HG02938 (cell line): ENCODE measurements around the gene LRRC43.
"Not testable (repeated sequence)": the region's sequence is repeated elsewhere in the genome, so short reads cannot be mapped to it uniquely, and the experiment has no call there.

ENCODE experiments used
- ATAC-seq: cut with Tn5 transposase; IDR thresholded peaks from one replicate; pipeline ENCODE4 v1.9.1; 2021; ENCODE audit warnings: mild to moderate bottlenecking, moderate library complexity; ENCODE audit not compliant: unreplicated experiment

The LRRC43 gene

GRCh38 chr12:122155705-122156104, 27.2 kb upstream of the LRRC43 start:
- ATAC-seq = no peak

GRCh38 chr12:122158700-122159285, 24.1 kb upstream of the LRRC43 start:
- no peak for ATAC-seq

- no peak for ATAC-seq
These were observed 23.0 kb upstream of the LRRC43 start for GRCh38 chr12:122159882-122160281.

GRCh38 chr12:122160761-122161160, 22.2 kb upstream of the LRRC43 start:
- ATAC-seq = no peak

- ATAC-seq = no peak
These were observed 21.2 kb upstream of the LRRC43 start for GRCh38 chr12:122161682-122162081.

- ATAC-seq = no peak
These were observed 19.9 kb upstream of the LRRC43 start for GRCh38 chr12:122162976-122163375.

- no peak for ATAC-seq
These were observed 16.2 kb upstream of the LRRC43 start for GRCh38 chr12:122166422-122167349.

GRCh38 chr12:122167356-122167925, 15.5 kb upstream of the LRRC43 start:
- no peak for ATAC-seq

GRCh38 chr12:122168492-122168891, 14.4 kb upstream of the LRRC43 start:
- no peak for ATAC-seq

- ATAC-seq = no peak
These were observed 11.5 kb upstream of the LRRC43 start for GRCh38 chr12:122171399-122171798.

- ATAC-seq = no peak
These were observed 10.5 kb upstream of the LRRC43 start for GRCh38 chr12:122172262-122172939.

GRCh38 chr12:122174155-122174845, 8.6 kb upstream of the LRRC43 start, which contains the start of gene IL31:
IL31 (minus strand) TSS chr12:122174221; CDS start chr12:122174172, 49 bp downstream.
- ATAC-seq = no peak

GRCh38 chr12:122176473-122176872, 6.5 kb upstream of the LRRC43 start:
- not testable (repeated sequence) for ATAC-seq

- ATAC-seq = no peak
These were observed 641 bp downstream of the LRRC43 start for GRCh38 chr12:122183588-122183940.

GRCh38 chr12:122184517-122184916, 1.6 kb downstream of the LRRC43 start:
- ATAC-seq = no peak

- ATAC-seq = no peak
These were observed 2.2 kb downstream of the LRRC43 start for GRCh38 chr12:122185079-122185478.

- no peak for ATAC-seq
These were observed 2.7 kb downstream of the LRRC43 start for GRCh38 chr12:122185494-122186082.

- no peak for ATAC-seq
These were observed 4.5 kb downstream of the LRRC43 start for GRCh38 chr12:122187466-122187865.

- ATAC-seq = no peak
These were observed 6.9 kb downstream of the LRRC43 start for GRCh38 chr12:122189626-122190475.
